ENCODE measurements around the gene GHRHR. TPM values are rescaled to one million over a fixed set of nuclear protein-coding genes. Genes with fewer than 3 reads are reported as not detected.

Gene GHRHR
- polyA plus RNA-seq, 1 experiment = not detected

DNA sequence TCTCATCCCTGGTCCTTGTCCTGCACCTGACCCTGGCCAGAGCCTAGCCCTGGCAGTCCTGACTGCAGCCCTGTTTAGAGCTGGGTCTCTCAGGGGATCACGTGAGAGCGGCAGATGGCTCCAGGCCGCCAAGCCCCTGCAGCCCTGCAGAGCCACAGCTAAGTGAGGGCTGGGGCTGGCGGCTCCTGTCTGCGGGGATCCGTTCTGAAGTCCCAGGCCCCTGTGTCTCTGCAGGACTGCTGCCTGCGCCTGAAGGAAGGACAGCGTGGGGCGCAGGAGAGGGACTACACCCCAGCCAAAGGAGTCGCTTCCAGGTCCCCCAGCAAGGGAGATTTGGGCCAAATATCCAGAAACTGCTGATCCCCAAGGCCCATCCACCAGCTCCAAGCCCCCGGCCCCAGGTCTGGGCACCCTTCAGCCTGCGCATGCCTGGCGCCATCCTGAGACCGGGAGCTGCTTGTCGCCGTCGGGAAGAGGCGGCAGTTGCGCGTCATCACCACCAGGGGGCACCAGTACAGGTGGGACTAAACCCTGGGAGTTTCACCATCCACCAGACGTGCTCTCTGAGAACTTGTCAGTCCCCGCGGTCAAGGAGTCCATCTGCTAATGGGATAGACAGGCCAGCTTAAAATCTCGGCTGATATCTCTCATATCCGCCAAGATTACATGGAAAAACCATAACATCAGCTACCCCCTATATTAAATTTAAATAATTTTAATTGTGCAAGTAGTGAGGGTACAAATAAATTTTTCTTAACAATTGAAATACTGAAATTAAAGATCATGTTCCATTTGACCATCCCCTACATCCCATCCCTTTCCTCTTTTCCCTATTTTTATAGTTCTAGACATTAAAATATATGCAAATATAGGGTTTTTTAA, 25.1 kb upstream of the GHRHR start:
- DNase-seq (ENCODE audit: low read depth, low spot score) = peak; percentile 32
- ChIA-PET CTCF (interaction anchor here (0.6 to 2.7 kb wide), 64 partner anchors 8 to 219 kb away, joined by 3 to 42 read pairs (median 5); partner anchors contain the start of genes AQP1 and GHRHR), POLR2A (no interaction called here)
- Histone ChIP-seq H3K27ac (ENCODE audit: low read depth, low read length) (no peak overlapping the region), H3K9me3 (ENCODE audit: control insufficient read depth, insufficient read depth, low read length) (no peaks in the 10 kb centered on the region), H3K4me3 (ENCODE audit: low read depth, low read length) (no peak overlapping the region; the same call in 1 of the 2 replicates), H3K27me3 (ENCODE audit: control insufficient read depth, insufficient read depth, low read length) (peaks cover 25% of the 10 kb centered on the region)
- peak; percentile 97 for TF ChIP-seq CTCF (IDR thresholded peaks at IDR 0.05; ENCODE audit: low read depth, low read length)

DNA sequence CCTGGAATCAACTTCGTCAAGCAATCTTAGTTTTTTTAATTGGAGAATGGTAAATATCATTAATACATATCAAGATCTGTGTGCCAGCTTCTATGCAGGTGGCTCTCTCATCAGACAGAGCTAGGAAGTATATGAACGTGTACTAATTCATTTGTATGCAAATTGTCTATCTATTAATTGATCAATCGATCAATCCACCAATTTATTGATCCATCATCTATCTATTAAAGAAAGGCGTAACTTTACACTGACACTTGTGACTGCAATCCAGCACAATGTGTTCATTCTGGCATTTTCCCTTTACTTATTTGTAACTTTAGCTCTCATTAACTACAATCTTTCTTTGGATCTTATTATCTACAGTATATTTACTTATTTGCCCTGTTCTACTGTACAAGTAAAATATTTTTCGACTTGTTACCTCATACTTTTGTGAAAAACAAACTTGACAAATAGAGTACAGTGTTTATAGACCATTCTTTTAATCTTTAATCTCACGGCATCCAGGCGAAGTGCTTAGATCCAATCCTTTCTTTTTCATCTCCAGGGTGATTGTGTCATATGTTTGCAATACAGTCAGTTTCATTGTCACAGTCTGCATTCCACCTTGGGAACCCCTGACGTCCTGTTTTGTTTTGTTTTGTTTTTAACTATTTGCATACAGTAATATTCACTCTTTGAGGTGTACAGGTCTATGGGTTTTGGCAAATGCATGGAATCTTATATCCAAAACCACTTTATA, 22.0 kb upstream of the GHRHR start:
- CTCF ChIA-PET = interaction anchor here (1.0 kb wide), 1 partner anchor 42 kb away, joined by 3 read pairs; no protein-coding TSS in a partner anchor
- no peak for DNase-seq (ENCODE audit: low read depth, low spot score)
- TF ChIP-seq CTCF (IDR thresholded peaks at IDR 0.05; ENCODE audit: low read depth, low read length) = no peak
- Histone ChIP-seq H3K27ac (ENCODE audit: low read depth, low read length) (no peak overlapping the region), H3K9me3 (ENCODE audit: control insufficient read depth, insufficient read depth, low read length) (no peaks in the 10 kb centered on the region), H3K27me3 (ENCODE audit: control insufficient read depth, insufficient read depth, low read length) (peaks cover 15% of the 10 kb centered on the region), H3K4me3 (ENCODE audit: low read depth, low read length) (no peak overlapping the region)
- POLR2A ChIA-PET = no interaction called here

- no peak overlapping the region for H3K27ac ChIP-seq (ENCODE audit: low read depth, low read length)
- CTCF ChIA-PET = interaction anchor here (1.5 kb wide), 1 partner anchor 11 kb away, joined by 4 read pairs; no protein-coding TSS in a partner anchor
- DNase-seq (ENCODE audit: low read depth, low spot score) = no peak
- TF ChIP-seq CTCF (IDR thresholded peaks at IDR 0.05; ENCODE audit: low read depth, low read length) = no peak
- H3K9me3 ChIP-seq (ENCODE audit: control insufficient read depth, insufficient read depth, low read length) = no peaks in the 10 kb centered on the region
- peaks cover 12% of the 10 kb centered on the region for H3K27me3 ChIP-seq (ENCODE audit: control insufficient read depth, insufficient read depth, low read length)
- POLR2A ChIA-PET = no interaction called here
- H3K4me3 ChIP-seq (ENCODE audit: low read depth, low read length) = no peak overlapping the region
These were observed 13.6 kb upstream of the GHRHR start for GRCh38 chr7:30950197-30950596.

- ChIA-PET POLR2A (no interaction called here), CTCF (interaction anchor here (1.3 to 1.5 kb wide), 2 partner anchors 16 to 28 kb away, joined by 5 to 7 read pairs; no protein-coding TSS in a partner anchor)
- H3K27me3 ChIP-seq (ENCODE audit: control insufficient read depth, insufficient read depth, low read length) = peaks cover 10% of the 10 kb centered on the region
- no peaks in the 10 kb centered on the region for H3K9me3 ChIP-seq (ENCODE audit: control insufficient read depth, insufficient read depth, low read length)
- no peak overlapping the region for H3K27ac ChIP-seq (ENCODE audit: low read depth, low read length)
- no peak for TF ChIP-seq CTCF (IDR thresholded peaks at IDR 0.05; ENCODE audit: low read depth, low read length)
- no peak overlapping the region for H3K4me3 ChIP-seq (ENCODE audit: low read depth, low read length)
- no peak for DNase-seq (ENCODE audit: low read depth, low spot score)
These were observed 8.8 kb upstream of the GHRHR start for GRCh38 chr7:30954914-30955313.

All from AG04450 (cell line).